ENCODE results near the gene TREX2. TPM values are rescaled to one million over a fixed set of nuclear protein-coding genes. Genes with fewer than 3 reads are reported as not detected.

Gene TREX2
- 1.0 and 4.7 TPM in 2 replicates for total RNA-seq

GRCh38 chrX:153445856-153446635 lies at the start of gene TREX2:
Gene TREX2 (minus strand): TSS chrX:153446056. CDS start chrX:153445430, 626 bp downstream.

GRCh38 chrX:153494541-153495361 lies 48.9 kb upstream of the TREX2 start, which contains the start of gene BGN:
Gene BGN (plus strand): TSS chrX:153494980. CDS start chrX:153504632, 9,652 bp downstream.

GRCh38 chrX:153470411-153471363 lies 24.8 kb upstream of the TREX2 start, which contains the start of gene HAUS7:
Gene HAUS7 (minus strand): TSS chrX:153470576. CDS start chrX:153470557, 19 bp downstream.

GRCh38 chrX:153411255-153411987 lies 34.4 kb downstream of the TREX2 start, which contains the start of gene ZFP92:
Gene ZFP92 (plus strand): TSS chrX:153411472. CDS start chrX:153418323, 6,851 bp downstream.

GRCh38 chrX:153401133-153401764 lies 44.6 kb downstream of the TREX2 start, which contains the start of gene PNMA6E:
Gene PNMA6E (minus strand): TSS chrX:153401350. CDS start chrX:153398849, 2,501 bp downstream.

Other genes with a start within 250 kb of the TREX2 start
- gene PNMA6F, start 124.3 kb downstream of the TREX2 start, total RNA-seq: not detected in 2 replicates
- 4.6 and 4.9 TPM in 2 replicates for gene ZNF275, start 111.9 kb downstream of the TREX2 start, total RNA-seq
- gene PNMA6E, start 44.7 kb downstream of the TREX2 start, total RNA-seq: not detected in 2 replicates
- gene ZFP92, start 34.6 kb downstream of the TREX2 start, total RNA-seq: 0.26 and 0.43 TPM in 2 replicates
- gene HAUS7, start 24.5 kb upstream of the TREX2 start, total RNA-seq: 9.0 and 17.6 TPM in 2 replicates
- gene BGN, start 48.9 kb upstream of the TREX2 start, total RNA-seq: 11.2 and 22.4 TPM in 2 replicates
- under 0.01 TPM in 1 of 2 replicates, not detected in the other for gene ATP2B3, start 71.6 kb upstream of the TREX2 start, total RNA-seq
- 32.1 and 36.3 TPM in 2 replicates for gene CCNQ, start 153.1 kb upstream of the TREX2 start, total RNA-seq
- gene DUSP9, start 201.1 kb upstream of the TREX2 start, total RNA-seq: 0.09 TPM in 1 of 2 replicates, not detected in the other
- gene PNCK, start 227.8 kb upstream of the TREX2 start, total RNA-seq: not detected in 2 replicates
- gene SLC6A8, start 241.9 kb upstream of the TREX2 start, total RNA-seq: 3.1 and 7.4 TPM in 2 replicates